HG03025 (cell line): ENCODE results near the gene WDFY1.
"Not testable (repeated sequence)": the region's sequence is repeated elsewhere in the genome, so short reads cannot be mapped to it uniquely, and the experiment has no call there.

Source experiments
- ATAC-seq: cut with Tn5 transposase; IDR thresholded peaks from one replicate; pipeline ENCODE4 v1.9.1; 2021; ENCODE audit warnings: mild to moderate bottlenecking, moderate library complexity; ENCODE audit not compliant: unreplicated experiment, low FRiP score

The WDFY1 gene

GRCh38 chr2:223959688-223960087 is 14.6 kb upstream of the WDFY1 start:
- no peak for ATAC-seq

- ATAC-seq: peak; percentile 95
Measured at GRCh38 chr2:223957092-223957851, 12.1 kb upstream of the WDFY1 start, which contains the start of gene MRPL44. TSS of gene MRPL44 (plus strand) at chr2:223957463. CDS start at chr2:223957473, 10 bp downstream.

- no peak for ATAC-seq
Measured at GRCh38 chr2:223956300-223956699, 11.2 kb upstream of the WDFY1 start.

GRCh38 chr2:223954401-223954800 is 9.3 kb upstream of the WDFY1 start:
- ATAC-seq: no peak

GRCh38 chr2:223952280-223952968 is 7.3 kb upstream of the WDFY1 start:
- ATAC-seq: peak; percentile 44

- no peak for ATAC-seq
Measured at GRCh38 chr2:223950448-223951347, 5.6 kb upstream of the WDFY1 start.

GRCh38 chr2:223949241-223949840 is 4.2 kb upstream of the WDFY1 start:
- ATAC-seq: no peak

GRCh38 chr2:223947711-223948205 is 2.6 kb upstream of the WDFY1 start:
- no peak for ATAC-seq

GRCh38 chr2:223945755-223946154 is 620 bp upstream of the WDFY1 start:
- ATAC-seq: no peak

- ATAC-seq: no peak
Measured at GRCh38 chr2:223944166-223944702, 901 bp downstream of the WDFY1 start.

- no peak for ATAC-seq
Measured at GRCh38 chr2:223943561-223944008, 1.6 kb downstream of the WDFY1 start.

GRCh38 chr2:223943135-223943534 is 2.0 kb downstream of the WDFY1 start:
- no peak for ATAC-seq

GRCh38 chr2:223941579-223942277 is 3.4 kb downstream of the WDFY1 start:
- peak; percentile 55 for ATAC-seq

- ATAC-seq: not testable (repeated sequence)
Measured at GRCh38 chr2:223939438-223939837, 5.7 kb downstream of the WDFY1 start.

- ATAC-seq: no peak
Measured at GRCh38 chr2:223937535-223937934, 7.6 kb downstream of the WDFY1 start.

- ATAC-seq: no peak
Measured at GRCh38 chr2:223936862-223937326, 8.2 kb downstream of the WDFY1 start.

GRCh38 chr2:223935459-223936125 is 9.5 kb downstream of the WDFY1 start:
- ATAC-seq: no peak

- ATAC-seq: no peak
Measured at GRCh38 chr2:223934870-223935269, 10.3 kb downstream of the WDFY1 start.
